GM13977 (cell line): Measurements from ENCODE around the gene FAM177A1.
"Not testable (repeated sequence)": the region's sequence is repeated elsewhere in the genome, so short reads cannot be mapped to it uniquely, and the experiment has no call there.

ENCODE experiments used
- DNase-seq: peaks from one replicate; pipeline ENCODE4 v3.0.0; 2012; ENCODE audit warnings: low spot score
- in situ Hi-C: fragments of 300-500 bp; cut with MboI; formaldehyde crosslinking; loops from one replicate; pipeline ENCODE4 v1.12.0; 2022; ENCODE audit warnings: low sequenced_read_pairs, low pct_unique_long_range_greater_than_20kb, mixed read lengths, inconsistent platforms; ENCODE audit not compliant: unreplicated experiment
- TF ChIP-seq, protein P1 (sequence below): IDR thresholded peaks from 2 replicates; pipeline ENCODE4 v1.5.1; 2012; ENCODE audit warnings: mild to moderate bottlenecking, control low read depth; ENCODE audit not compliant: insufficient read depth; ENCODE audit errors: extremely low read depth, missing control alignments

FAM177A1 gene

DNA sequence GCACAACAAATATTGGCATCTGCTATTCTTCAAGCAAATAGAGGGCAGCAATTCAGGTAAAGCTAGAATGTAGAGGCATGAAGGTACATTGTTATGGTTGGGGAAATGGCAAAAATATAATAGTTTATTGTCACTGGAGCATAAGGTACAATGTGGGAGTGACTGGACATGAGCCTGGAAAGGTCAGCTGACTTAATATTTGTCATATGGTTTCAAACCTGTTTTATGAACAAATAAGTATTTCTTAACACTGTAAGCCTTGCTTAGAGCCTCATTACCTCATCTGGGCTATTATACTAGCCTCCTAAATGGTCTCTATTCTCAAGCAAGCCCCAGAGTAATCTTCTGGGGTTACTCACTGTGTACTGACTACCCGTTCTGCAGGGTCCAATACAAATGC is 33.7 kb downstream of the FAM177A1 start:
- no peak for DNase-seq
- TF ChIP-seq, protein P1, sequence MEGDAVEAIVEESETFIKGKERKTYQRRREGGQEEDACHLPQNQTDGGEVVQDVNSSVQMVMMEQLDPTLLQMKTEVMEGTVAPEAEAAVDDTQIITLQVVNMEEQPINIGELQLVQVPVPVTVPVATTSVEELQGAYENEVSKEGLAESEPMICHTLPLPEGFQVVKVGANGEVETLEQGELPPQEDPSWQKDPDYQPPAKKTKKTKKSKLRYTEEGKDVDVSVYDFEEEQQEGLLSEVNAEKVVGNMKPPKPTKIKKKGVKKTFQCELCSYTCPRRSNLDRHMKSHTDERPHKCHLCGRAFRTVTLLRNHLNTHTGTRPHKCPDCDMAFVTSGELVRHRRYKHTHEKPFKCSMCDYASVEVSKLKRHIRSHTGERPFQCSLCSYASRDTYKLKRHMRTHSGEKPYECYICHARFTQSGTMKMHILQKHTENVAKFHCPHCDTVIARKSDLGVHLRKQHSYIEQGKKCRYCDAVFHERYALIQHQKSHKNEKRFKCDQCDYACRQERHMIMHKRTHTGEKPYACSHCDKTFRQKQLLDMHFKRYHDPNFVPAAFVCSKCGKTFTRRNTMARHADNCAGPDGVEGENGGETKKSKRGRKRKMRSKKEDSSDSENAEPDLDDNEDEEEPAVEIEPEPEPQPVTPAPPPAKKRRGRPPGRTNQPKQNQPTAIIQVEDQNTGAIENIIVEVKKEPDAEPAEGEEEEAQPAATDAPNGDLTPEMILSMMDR = no peak
- in situ Hi-C loops = no loop called here

DNA sequence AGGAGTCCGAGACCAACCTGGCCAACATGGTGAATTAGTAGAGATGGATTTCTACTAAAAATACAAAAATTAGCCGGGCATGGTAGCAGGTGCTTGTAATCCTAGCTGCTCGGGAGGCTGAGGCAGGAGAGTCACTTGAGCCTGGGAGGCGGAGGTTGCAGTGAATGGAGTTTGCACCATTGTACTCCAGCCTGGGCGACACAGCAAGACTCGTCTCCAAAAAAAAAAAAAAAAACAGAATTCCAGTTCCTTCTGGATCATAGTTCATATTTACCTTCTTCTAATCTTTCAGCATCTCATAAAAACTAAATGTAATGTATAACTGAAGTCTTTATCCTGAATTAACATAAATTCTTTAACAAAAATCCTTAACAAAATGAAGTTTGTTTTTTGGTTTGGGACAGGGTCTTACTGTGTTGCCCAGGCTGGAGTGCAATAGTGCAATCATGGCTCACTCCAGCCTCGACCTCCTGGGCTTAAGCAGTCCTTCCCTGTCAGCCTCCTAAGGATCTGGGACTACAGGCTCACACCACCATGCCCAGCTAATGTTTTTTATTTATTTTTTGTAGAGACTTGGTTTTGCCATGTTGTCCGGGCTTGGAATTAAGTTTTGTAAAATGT is 37.6 kb downstream of the FAM177A1 start:
- no peak for DNase-seq
- in situ Hi-C loops = no loop called here
- TF ChIP-seq, protein P1 = no peak

DNA sequence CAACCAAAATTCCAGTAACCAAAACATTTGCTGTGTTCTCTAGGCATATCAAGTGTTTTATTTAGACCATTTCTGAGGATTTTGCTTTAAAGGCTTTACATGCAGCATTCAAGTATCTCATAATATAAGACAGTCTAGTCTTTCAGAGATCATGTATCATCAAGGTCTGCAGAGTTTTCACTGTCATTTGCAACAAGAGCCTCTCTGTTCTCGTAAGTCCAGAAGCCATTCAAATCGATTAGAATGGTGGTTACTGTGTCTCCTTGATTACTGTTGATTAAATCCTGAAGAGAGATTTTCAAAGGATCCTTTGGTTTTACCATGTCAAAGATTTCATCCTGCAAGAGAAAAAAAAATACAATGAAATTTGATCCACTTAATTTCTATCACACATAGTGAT is 39.4 kb downstream of the FAM177A1 start:
- in situ Hi-C loops = no loop called here
- DNase-seq = no peak
- TF ChIP-seq, protein P1 = no peak

DNA sequence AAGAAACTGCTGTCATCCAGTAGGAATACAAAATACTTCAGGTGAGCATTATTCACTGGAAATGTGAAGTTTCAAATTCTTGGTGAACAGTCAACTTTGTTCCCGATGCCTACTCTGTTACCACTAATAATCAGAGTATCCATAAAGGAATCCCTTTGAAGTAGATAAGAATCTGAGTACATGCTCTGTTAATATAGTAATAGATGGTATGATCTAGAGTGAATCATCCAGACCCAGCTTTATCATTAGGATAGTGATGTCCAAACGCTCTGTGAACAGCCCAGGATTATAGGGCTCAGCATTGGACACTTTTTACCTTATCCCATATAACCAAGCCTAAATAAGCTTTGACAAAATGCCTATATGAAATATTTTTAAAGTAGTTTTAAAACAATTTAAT is 42.4 kb downstream of the FAM177A1 start:
- DNase-seq = no peak
- in situ Hi-C loops = no loop called here
- TF ChIP-seq, protein P1 = no peak

DNA sequence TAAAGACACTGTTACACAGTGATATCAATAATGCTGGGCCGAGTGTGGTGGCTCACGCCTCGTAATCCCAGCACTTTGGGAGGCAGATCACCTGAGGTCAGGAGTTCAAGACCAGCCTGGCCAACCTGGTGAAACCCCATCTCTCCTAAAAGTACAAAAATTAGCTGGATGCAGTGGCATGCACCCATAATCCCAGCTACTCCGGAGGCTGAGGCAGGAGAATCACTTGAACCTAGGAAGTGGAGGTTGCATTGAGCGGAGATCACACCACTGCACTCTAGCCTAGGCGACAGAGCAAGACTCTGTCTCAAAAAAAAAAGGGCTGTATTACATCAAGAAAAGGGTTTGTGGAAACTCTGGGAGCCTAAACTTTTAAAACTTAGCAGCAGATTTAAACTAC is 48.6 kb downstream of the FAM177A1 start:
- DNase-seq, in situ Hi-C loops: not testable (repeated sequence)

DNA sequence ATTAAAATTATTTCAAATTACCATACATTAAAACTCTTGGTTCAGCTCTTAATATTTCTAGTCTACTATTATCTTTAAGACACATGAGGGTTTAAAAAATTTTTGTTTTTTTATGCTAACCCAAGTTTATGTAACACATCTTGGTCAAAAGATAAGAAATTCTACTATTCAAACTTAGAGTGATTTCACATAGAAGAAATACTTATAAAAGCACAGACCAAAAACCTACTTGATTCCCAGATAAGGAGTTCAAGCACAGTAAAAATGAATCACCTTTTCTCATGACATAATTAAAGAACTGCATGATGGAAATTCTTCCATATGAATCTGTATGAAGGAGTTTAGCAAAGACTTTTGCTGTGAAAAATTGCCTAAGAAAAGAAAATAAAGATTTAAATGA is 61.8 kb downstream of the FAM177A1 start:
- in situ Hi-C loops = no loop called here
- TF ChIP-seq, protein P1 = no peak
- no peak for DNase-seq

DNA sequence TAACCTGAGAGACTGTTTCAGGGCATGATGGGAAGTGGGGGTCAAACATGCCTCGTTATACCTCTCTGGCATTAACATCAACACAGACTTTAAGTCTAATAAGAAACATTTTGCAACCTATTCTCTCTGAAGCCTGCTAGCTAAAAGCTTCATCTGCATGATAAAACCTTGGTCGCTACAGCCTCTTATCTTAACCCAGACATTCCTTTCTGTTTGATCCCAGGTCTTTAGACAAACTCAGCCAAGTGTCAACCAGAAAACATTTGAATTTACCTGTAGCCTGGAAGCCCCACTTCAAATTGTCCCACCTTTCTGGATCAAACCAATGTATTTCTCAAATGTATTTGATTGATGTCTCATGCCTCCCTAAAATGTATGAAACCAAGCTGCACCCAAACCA is 66.6 kb downstream of the FAM177A1 start:
- DNase-seq = no peak
- TF ChIP-seq, protein P1 = no peak
- in situ Hi-C loops = no loop called here
